ENCODE measurements around the gene PHF20.
"Not testable (repeated sequence)": the region's sequence is repeated elsewhere in the genome, so short reads cannot be mapped to it uniquely, and the experiment has no call there.

The PHF20 gene

GRCh38 chr20:35771689-35772562 is at the start of gene PHF20:
TSS of gene PHF20 (plus strand) at chr20:35772015. CDS start at chr20:35801523, 29,508 bp downstream.
- peak; percentile 97 for DNase-seq (ENCODE audit: low spot score)

- not testable (repeated sequence) for DNase-seq (ENCODE audit: low spot score)
Observed at GRCh38 chr20:35723275-35723639, 48.6 kb upstream of the PHF20 start.

DNA sequence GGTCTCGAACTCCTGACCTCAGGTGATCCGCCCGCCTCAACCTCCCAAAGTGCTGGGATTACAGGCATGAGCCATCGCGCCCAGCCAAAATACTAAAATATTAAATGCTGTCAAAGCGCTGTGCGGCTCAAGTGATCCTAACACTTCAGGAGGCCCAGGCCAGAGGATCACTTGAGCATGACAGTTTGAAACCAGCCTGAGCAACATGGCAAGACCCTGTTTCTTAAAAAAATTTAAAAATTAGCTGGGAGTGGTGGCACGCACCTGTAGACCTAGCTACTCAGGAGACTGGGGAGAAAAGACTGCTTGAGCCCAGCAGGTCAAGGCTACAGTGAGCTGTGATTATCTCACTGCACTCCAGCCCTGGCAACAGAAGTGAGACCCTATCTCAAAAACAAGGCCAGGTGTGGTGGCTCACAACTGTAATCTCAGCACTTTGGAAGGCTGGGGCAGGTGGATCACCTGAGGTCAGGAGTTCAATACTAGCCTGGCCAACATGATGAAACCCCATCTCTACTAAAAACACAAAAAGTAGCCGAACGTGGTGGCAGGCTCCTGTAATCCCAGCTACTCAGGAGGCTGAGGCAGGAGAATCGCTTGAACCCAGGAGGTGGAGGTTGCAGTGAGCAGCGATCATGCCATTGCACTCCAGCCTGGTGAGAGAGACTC is 48.0 kb upstream of the PHF20 start:
- DNase-seq (ENCODE audit: low spot score), result not testable (repeated sequence)

DNA sequence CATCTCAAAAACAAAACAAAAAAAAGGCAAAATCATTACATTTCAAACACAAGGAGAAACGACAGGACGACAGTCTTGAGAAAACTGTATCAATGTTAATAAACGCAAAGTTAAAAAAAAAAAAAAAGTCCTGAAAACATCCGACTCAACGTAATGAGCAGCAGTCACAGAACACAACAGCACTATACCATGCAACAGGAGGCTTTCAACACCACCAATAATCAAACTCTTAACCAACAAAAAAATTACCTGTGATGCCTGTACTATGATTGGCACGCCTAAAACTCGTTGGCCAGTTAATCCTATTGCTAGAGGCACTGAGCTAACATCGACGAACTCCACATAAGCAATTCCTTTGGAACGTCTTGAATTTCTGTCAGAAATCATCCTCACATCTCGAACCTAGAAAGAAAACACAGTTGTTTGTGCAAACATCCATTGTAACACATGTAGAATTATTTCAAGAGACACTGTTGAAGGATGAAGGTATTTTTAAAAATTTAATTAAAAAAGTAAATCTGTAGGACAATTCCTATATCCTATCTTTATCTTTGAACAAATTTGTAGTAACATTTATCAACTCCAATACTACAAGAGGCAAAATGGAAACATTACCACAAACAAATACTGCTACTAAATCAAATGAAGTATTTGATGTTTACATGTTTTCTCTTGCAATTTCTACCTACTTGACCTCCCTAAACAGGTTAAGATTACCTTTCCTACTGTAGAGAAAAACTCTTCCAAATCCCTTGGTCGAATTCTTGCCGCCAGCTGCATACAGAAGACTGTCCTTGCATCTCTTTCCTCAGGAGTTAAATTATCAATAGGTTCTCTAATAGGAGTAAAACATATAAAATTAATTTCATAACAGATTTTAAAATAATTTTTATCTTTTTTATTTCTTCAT is 47.2 kb upstream of the PHF20 start:
- no peak for DNase-seq (ENCODE audit: low spot score)

DNA sequence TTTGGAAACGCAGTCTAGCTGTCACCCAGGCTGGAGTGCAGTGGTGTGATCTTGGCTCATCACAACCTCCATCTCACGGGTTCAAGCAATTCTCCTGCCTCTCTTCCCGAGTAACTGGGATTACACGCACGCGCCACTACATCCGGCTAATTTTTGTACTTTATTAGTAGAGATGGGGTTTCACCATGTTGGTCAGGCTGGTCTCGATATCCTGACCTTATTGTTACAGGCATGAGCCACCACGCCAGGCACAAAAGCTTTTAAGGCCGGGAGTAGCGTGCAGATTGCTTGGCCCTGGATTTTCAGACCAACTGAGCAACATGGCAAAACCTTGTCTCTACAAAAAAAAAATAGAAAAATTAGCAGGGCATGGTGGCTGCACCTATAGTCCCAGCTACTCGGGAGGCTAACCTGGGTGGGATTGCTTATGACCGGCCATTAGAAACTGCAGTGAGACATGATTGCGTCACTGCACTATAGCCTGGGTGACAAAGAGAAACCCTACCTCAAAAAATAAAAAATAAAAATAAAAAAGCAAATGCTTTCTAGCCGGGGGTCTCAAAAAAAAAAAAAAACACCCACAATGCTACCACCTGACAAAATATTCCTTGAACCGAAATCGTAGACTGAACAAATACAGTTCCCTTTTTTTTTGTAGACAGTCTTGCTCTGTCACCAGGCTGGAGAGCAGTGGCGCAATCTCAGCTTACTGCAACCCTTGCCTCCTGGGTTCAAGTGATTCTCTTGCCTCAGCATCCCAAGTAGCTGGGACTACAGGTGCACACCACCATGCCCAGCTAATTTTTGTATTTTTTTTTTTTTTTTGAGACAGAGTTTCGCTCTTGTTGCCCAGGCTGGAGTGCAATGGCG is 44.7 kb upstream of the PHF20 start:
- no peak for DNase-seq (ENCODE audit: low spot score)

GRCh38 chr20:35729283-35729807 is 42.5 kb upstream of the PHF20 start:
- DNase-seq (ENCODE audit: low spot score), result no peak

DNA sequence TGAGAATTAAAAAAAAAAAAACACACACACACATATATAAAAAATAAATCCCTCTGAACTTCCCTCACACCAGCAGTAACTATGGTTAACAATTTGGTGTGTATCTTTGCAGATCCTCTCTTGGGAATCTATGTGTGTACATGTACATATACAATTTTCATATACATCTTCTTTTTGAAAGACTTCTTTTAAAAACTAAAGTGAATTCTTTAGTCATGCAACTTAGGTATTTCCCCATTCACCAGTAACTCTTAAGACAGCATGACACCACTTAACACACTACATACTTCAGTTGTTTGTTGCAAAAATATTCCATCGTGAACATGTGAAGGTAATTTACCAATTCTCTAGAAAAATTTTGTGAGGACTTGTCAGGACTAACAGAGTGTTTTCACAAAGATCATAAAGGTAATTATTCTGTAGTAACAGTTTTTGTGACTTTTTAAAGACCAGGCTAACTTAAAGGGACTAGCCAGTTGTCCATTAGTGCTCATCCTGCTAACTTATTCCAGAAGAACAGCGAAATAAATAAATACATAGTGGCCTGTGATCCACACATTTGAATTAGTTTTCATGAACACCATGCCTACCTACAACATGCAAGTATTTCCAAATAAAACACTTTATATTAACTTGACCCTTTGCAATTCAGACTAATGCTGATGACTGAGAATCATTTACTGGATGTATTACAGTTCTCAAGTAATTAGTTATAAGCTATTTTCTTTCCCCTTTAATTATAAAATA is 41.8 kb upstream of the PHF20 start:
- no peak for DNase-seq (ENCODE audit: low spot score)

DNA sequence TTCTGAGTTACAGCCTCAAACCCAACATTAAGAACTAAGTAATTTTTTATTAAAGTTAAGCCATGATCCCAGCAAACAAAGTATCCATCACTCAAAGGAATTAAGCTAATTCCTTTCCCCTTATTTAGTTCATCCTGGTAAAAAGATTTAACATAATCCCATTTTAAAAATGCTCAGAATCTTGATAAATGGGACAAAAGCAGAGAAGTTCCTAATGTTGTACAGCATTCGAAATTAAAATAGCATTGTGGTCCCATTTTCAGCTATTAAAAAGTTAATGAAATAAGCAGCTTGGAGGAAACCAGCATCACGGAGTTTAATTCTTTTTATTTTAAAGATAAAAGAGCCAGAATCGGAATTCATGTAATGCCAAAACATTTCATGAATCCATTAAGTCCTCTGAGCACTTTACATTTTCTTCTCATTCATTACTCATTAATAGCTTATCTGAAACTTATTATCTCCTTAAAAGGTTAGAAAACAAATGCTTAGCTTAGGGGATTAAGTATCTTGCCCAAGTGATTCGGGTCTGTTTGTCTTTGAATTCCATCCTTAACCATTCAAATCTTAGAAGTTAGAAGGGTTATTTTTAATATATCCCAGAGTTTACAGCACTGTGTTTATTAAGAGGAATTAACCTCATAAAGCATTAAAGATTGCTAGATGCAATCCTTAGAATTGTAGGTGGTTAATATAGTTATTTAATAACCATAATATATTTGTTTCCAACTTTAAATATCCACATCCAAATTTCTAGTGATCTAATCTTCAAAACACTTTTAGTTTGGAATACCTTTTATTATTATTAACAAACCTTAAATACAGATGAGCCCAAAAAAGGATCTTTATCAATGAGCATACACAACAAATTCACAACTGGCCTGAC is 41.0 kb upstream of the PHF20 start:
- DNase-seq (ENCODE audit: low spot score), result no peak

DNA sequence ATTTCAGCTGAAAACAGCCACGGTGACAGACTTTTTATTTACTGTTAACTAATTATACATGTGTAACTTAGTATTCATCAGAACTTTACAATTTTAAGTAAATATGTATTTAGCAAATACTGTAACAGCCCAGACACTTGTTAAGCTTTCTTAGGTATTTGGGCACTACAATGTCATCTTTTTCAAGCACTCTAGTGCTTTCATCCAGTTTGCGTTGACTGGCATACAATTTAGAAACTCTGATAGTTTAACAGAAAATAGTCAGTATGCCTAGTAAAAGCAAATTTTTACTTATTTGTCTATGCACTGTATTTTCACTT is 40.4 kb upstream of the PHF20 start:
- no peak for DNase-seq (ENCODE audit: low spot score)

DNA sequence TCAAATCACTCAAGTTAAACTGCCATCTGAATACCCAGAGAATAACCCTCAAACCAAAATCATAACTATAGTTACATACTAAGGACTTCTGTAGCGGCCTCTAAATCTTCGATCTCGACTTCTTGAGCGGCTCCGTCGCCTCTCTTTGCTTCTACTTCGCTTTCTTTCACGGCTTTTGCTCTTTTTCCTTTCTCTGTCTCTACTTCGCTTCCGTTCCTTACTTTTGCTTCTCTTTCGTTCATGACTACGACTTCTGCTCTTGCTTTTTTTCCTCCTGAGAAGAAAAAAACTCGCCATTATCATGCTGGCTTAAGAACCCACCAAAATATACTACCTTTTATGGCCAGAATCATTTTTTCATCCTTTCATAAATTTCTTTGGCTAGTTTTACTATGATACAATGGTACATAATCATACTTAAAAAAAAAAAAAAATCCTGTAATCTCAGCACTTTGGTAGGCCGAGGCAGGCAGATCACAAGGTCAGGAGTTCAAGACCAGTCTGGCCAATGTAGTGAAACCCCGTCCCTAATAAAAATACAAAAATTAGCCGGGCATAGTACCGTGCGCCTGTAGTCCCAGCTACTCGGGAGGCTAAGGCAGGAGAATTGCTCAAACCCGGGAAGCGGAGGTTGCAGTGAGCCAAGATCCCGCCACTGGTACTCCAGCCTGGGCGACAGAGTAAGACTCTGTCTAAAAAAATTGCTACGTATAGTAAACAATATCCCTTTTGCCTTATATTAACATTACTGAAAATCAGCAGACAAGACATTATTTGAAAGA is 39.8 kb upstream of the PHF20 start:
- no peak for DNase-seq (ENCODE audit: low spot score)

DNA sequence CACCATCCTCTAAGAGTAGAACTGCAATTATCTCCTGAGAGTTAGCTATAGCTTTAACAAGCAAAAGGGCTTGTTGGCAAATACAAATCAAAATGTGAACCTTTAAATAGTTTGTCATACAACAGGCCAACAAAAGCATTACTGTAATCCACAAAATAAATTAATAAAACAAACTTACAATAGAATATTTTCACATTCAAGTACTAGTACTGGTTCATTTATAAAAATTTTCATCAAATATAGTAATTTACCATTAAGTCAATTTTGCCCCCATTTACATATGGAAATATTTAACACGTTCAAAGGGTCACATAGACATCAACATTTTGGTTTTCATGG is 39.2 kb upstream of the PHF20 start:
- no peak for DNase-seq (ENCODE audit: low spot score)

- DNase-seq (ENCODE audit: low spot score), result no peak
Observed at GRCh38 chr20:35734374-35734773, 37.4 kb upstream of the PHF20 start.

DNA sequence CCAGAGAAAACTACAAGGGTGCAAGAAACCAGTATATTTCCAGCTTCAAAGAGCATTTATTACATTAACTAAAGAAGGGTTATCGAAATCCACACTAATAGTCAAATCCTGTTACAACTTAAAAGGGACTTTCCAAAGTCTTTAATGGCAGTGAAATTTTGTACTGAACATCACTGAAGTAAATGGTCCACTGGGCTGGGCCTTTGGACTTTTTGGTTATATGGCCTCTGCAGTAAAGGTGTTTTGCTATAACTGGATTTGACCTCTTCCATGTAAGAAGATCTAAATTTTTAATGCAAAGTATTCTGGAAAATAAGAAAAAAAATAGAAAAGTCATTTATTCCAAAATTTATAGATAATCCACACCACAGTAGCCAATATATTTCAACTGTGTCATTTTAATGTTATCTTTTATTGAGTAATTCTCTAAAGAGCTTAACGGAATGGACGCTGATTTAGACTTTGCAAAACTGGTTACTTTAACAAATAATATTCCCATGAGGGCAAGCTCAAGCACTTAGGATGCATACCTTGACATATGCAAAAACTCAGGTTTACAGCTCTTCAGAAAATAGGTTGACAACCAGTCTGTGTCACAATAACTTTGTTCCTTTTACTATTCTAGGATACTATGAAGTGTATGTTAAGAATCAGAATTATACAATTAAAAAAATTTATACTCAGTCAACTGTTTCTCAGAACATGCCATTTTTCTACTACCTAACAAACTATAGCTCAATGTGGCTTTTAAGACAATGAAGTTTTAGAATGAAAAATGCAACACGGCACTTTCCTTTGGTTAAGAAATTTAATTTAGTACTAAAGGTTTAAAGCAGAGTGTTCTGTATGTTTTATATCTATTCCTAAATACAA is 36.8 kb upstream of the PHF20 start:
- no peak for DNase-seq (ENCODE audit: low spot score)

DNA sequence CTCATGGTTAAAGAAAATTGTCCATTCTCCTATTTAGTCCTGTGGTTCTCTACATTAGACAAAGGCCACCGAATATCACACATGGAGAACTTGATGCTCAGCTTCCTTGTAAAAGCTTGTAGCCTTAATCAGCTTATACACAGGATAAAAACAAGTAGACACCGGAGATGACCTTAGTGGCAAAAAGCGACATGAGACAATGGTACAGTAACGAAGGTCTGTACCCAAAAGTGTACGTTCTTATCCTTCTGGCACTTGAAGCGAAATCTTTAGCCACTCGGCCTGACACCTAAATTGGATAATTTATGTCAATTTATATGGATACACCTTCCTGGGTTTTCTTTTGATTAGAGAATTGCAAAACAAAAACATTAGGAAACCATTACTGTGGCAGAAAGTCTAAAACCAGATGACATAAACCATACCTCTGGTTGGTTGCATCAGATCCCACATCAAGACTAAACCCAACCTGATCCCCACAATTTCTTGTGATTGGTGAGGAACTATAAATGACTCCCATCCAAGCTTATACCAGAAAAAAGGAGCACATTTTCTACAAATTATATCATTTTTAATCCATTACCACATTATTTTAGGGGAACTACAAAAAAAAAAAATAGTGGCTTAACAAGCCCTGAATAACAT is 35.9 kb upstream of the PHF20 start:
- no peak for DNase-seq (ENCODE audit: low spot score)

DNA sequence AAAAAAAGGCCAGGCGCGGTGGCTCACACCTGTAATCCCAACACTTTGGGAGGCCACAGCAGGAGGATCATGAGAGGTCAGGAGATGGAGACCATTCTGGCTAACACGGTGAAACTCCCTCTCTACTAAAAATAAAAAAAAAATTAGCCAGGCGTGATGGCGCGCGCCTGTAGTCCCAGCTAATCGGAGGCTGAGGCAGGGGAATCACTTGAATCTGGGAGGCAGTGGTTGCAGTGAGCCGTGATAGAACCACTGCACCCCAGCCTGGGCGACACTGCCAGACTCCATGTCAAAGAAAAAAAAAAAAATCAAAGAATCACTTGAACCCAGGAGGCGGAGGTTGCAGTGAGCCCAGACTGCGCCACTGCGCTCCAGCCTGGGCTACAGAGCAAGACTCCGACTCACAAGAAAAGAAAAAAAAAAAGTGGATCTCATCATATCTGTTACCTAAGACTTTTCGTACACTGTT is 33.9 kb upstream of the PHF20 start:
- no peak for DNase-seq (ENCODE audit: low spot score)

DNA sequence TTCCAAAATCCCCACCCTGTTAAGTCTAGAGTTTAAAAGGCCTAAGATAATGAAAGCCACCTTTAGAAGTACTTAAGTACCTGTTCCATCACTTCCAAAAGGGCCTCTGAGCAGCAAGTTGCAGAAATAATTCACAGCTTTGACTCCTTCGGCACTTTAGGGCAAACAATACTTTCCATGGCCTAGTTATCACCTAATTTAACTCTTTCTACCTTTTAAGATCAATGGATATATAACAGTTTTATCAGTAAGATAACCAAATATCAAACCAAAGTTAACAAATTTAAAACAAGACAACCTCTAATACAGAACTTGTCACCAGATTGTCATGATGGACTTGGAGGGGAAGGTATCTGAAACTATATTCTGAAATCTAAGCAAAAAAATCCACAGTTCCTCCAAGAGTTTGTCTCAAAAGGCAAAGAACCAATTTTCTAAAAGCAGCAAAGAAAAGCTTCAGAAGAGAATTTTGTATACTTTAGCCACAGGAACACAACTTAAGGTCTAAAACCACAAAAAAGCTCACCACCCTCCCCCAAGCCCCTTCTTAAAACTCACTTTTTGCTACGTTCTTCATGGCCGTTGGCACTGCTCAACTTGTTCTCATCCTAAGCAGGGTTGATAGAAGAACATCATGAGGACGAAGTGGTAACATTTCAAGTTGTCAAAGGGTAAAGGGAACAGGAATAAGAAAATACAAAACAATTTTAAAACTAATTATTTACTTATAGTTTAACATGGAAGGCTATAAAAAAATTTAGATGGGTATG is 33.2 kb upstream of the PHF20 start:
- DNase-seq (ENCODE audit: low spot score), result no peak

Data from putamen (tissue), 1 donor.